Thoracic aorta (tissue), 2 donors: ENCODE data around the gene MPST. TPM values are rescaled to one million over a fixed set of nuclear protein-coding genes. Genes with fewer than 3 reads are reported as not detected.

Experiments used
- ATAC-seq: fragments of 150-250 bp; one replicate; pipeline ENCODE4 v1.8.0; 2017; ENCODE audit warnings: low read depth; ENCODE audit not compliant: insufficient number of reproducible peaks, low FRiP score
- DNase-seq: peaks from one replicate; pipeline ENCODE4 v3.0.0-alpha.2; 2020; ENCODE audit warnings: low spot score
- H3K27ac ChIP-seq, 2 donors: fragments of 200-600 bp; sonication (generic); 1 replicate in 1 of 2; 2 replicates in 1 of 2; pipeline ENCODE4 v1.5.1; 2016; ENCODE audit warnings: mild to moderate bottlenecking in 2 of 2, moderate library complexity in 2 of 2
- H3K27me3 ChIP-seq: fragments of 200-600 bp; sonication (generic); replicated peaks from 2 replicates; pipeline ENCODE4 v1.6.0; 2016; ENCODE audit warnings: mild to moderate bottlenecking; ENCODE audit not compliant: insufficient read depth
- H3K36me3 ChIP-seq: fragments of 200-600 bp; sonication (generic); one replicate; pipeline ENCODE4 v1.5.1; 2016
- H3K4me1 ChIP-seq, 2 donors: fragments of 200-600 bp; sonication (generic); 1 replicate in 1 of 2; 2 replicates in 1 of 2; pipeline versions ENCODE4 v1.5.1 to v1.6.0; 2016; ENCODE audit warnings: low read depth in 2 of 2, mild to moderate bottlenecking in 1 of 2; ENCODE audit not compliant: control insufficient read depth in 1 of 2
- H3K4me3 ChIP-seq: fragments of 200-600 bp; sonication (generic); 2 replicates; pipeline ENCODE4 v1.5.1; 2016; ENCODE audit warnings: mild to moderate bottlenecking
- H3K9me3 ChIP-seq: fragments of 200-600 bp; sonication (generic); 2 replicates; pipeline ENCODE4 v1.5.1; 2016
- total RNA-seq, 2 donors: library from RNA; depleted of rRNA; stranded (reverse); fragments of >200 nt; gene quantifications; one replicate each; pipeline versions ENCODE4 v1.1.0 to v1.2.3, GENCODE V29; 2016
- TF ChIP-seq, protein P1 (sequence below): fragments of 200-600 bp; sonication (generic); IDR thresholded peaks from one replicate; pipeline ENCODE4 v1.5.1; 2019; ENCODE audit warnings: antibody characterized with exemption

MPST gene
- total RNA-seq, 2 donors from 2014 or later = 70.1 to 108 TPM

GRCh38 chr22:37026325-37026724 is 6.8 kb downstream of the MPST start:
- H3K36me3 ChIP-seq = peaks cover 51% of the 10 kb centered on the region
- no peak for ATAC-seq

DNA sequence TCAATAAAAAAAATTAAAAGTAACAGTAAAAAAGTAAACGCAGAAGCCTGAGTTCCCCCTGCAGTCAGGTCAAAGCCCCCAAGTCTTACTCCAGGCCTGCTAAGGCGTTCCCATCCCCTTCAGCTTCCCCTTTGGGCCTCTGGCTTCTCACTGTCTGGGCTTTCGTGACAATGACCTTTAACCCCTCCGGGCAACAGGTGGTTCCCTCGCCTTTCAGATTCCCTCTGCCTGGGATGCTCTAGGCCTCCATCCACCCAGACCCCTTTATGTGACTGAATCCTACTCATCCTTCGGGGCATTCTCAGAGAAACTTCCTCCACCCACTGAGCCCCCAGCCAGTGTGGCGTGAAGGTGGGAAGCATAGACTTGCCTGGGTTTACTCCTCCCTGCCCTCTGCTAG is 8.0 kb downstream of the MPST start:
- Histone ChIP-seq H3K27ac (no peak overlapping the region), H3K4me1 (peaks cover 0 to 6% of the 10 kb centered on the region in 2 donors), H3K36me3 (peaks cover 51% of the 10 kb centered on the region), H3K27me3 (no peaks in the 10 kb centered on the region), H3K4me3 (no peak overlapping the region), H3K9me3 (no peaks in the 10 kb centered on the region)
- DNase-seq = no peak
- ATAC-seq = no peak
- TF ChIP-seq, protein P1, sequence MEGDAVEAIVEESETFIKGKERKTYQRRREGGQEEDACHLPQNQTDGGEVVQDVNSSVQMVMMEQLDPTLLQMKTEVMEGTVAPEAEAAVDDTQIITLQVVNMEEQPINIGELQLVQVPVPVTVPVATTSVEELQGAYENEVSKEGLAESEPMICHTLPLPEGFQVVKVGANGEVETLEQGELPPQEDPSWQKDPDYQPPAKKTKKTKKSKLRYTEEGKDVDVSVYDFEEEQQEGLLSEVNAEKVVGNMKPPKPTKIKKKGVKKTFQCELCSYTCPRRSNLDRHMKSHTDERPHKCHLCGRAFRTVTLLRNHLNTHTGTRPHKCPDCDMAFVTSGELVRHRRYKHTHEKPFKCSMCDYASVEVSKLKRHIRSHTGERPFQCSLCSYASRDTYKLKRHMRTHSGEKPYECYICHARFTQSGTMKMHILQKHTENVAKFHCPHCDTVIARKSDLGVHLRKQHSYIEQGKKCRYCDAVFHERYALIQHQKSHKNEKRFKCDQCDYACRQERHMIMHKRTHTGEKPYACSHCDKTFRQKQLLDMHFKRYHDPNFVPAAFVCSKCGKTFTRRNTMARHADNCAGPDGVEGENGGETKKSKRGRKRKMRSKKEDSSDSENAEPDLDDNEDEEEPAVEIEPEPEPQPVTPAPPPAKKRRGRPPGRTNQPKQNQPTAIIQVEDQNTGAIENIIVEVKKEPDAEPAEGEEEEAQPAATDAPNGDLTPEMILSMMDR = no peak

More at GRCh38 chr22:37026325-37026724, 6.8 kb downstream of the MPST start:
- DNase-seq = no peak
- H3K27me3 ChIP-seq = no peaks in the 10 kb centered on the region
- H3K4me3 ChIP-seq = no peak overlapping the region
- H3K4me1 ChIP-seq = peaks cover 0 to 18% of the 10 kb centered on the region in 2 donors
- no peak overlapping the region for H3K27ac ChIP-seq
- H3K9me3 ChIP-seq = no peaks in the 10 kb centered on the region
- TF ChIP-seq, protein P1 = no peak

DNA sequence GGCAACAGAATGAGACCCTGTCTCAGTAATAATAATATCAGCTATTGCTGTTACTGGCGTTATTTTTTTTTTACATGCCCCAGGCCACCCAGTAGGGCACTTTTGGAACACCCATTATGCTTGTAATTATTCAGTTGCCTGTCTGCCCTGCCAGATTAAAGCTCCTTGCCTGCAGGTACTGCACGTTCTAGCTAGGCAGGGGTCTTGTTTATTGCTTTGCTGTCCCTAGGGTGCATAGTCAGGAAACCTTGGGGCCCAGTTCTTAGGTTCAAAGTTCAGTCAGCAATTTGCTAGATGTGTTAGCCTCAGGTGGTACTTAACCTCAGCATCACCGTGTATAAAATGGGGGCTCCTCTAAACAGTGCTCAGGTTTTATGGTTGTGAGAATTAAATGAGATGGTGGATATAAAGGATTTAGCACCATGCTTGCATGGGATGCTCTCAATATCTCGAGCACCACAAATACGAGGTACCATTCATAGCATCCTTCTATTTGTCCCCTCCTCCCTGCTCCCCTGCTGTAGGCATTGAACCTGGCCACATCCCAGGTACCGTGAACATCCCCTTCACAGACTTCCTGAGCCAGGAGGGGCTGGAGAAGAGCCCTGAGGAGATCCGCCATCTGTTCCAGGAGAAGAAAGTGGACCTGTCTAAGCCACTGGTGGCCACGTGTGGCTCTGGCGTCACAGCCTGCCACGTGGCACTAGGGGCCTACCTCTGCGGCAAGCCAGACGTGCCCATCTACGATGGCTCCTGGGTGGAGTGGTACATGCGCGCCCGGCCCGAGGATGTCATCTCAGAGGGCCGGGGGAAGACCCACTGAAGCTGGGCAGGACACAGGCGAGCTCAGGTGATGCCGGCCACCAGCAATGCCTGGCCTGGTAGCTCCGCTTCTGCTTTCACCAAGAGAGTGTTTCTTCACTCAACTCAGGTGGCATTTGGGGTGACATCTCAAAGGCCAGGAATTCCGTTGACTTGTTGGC is 9.4 kb downstream of the MPST start:
- H3K4me1 ChIP-seq = no peaks in the 10 kb centered on the region
- no peak for ATAC-seq
- TF ChIP-seq, protein P1 = no peak
- no peak overlapping the region for H3K4me3 ChIP-seq
- peaks cover 51% of the 10 kb centered on the region for H3K36me3 ChIP-seq
- no peak for DNase-seq
- no peaks in the 10 kb centered on the region for H3K9me3 ChIP-seq
- no peak overlapping the region for H3K27ac ChIP-seq
- no peaks in the 10 kb centered on the region for H3K27me3 ChIP-seq

DNA sequence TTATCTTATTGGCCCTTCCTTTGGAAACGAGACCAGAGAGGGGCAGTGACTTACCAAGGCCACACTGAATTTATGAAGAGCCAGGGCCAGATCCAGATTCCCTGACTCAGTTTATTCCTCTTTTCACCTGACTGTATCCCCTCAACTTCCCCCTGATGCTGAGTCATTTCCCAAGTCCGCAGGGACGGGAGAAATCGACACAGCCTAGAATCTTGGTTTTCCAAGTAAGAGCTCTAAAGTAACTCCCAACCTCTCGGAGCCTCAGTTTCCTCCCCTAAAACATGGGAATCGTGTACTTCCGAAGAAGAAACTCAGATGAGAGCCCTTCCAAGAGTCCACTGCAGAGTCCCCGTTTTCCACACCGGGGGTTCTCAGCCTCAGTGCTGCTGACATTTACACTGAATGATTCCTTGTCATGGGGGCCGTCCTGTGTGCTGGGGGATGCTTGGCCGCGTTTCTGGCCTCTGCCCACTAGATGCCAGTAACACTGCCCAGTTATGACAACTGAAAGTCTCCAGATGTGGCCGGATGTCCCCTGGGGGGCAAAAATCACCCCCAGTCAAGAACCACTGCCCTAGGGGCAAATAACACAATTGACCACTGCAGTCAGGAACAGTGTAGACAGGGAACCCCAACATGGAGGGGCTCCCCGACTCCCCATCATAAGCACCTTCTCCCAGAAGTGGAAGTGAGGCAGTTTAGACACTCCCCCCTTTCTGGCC is 11.2 kb downstream of the MPST start:
- Histone ChIP-seq H3K4me1 (no peaks in the 10 kb centered on the region), H3K27ac (no peak overlapping the region), H3K27me3 (no peaks in the 10 kb centered on the region), H3K4me3 (no peak overlapping the region), H3K9me3 (no peaks in the 10 kb centered on the region), H3K36me3 (peaks cover 36% of the 10 kb centered on the region)
- DNase-seq (no peak), ATAC-seq (no peak)
- TF ChIP-seq, protein P1 = no peak

DNA sequence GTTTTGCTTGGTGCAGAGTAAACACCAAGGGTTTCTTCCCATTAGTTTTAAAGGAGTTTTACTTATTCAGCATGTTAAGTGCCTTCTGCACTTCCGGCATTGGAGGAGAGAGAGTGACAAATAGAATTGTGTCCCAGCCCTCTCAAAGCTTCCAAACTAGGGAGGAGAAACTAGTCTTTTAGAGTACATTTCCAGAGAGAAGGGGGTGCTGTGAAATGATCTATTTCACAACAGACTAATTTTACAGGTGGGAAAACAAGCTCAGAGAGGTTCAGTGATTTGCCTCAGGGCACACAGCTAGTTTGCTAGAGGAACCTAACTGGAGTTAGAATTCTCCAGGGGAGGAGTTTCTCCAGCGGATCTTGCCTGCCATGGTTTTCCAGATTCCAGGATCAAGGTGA is 12.6 kb downstream of the MPST start:
- no peak for ATAC-seq
- TF ChIP-seq, protein P1 = no peak
- no peak overlapping the region for H3K27ac ChIP-seq

More for the DNA sequence above, 12.6 kb downstream of the MPST start:
- Histone ChIP-seq H3K9me3 (no peaks in the 10 kb centered on the region), H3K36me3 (peaks cover 23% of the 10 kb centered on the region), H3K4me3 (no peak overlapping the region), H3K4me1 (no peaks in the 10 kb centered on the region), H3K27me3 (no peaks in the 10 kb centered on the region)
- no peak for DNase-seq
